ENCODE results near the gene NCBP2L. TPM values are rescaled to one million over a fixed set of nuclear protein-coding genes. Genes with fewer than 3 reads are reported as not detected.
A peak's percentile ranks its signal among the peaks of the same experiment; 100 is the strongest.

Gene NCBP2L
- total RNA-seq = not detected in 2 replicates

GRCh38 chrX:107777536-107777832 lies at the start of gene NCBP2L:
TSS of gene NCBP2L (plus strand) at chrX:107777733. CDS start at chrX:107794221, 16,488 bp downstream.
- Histone ChIP-seq H3K36me3 (ENCODE audit: control insufficient read depth, insufficient read depth, low read length) (no peaks in the 10 kb centered on the region), H3K27me3 (ENCODE audit: control insufficient read depth, insufficient read depth, low read length) (no peaks in the 10 kb centered on the region), H3K4me3 (ENCODE audit: low read depth, low read length) (peak within 1 kb of the TSS; percentile 17)
- DNase-seq (ENCODE audit: low read depth) = no peak
- no peak for TF ChIP-seq CTCF (IDR thresholded peaks at IDR 0.05; ENCODE audit: insufficient read depth, low read length, poor library complexity, severe bottlenecking)

GRCh38 chrX:107728371-107729099 lies 49.0 kb upstream of the NCBP2L start:
- H3K27me3 ChIP-seq (ENCODE audit: control insufficient read depth, insufficient read depth, low read length) = no peaks in the 10 kb centered on the region
- DNase-seq (ENCODE audit: low read depth) = no peak
- TF ChIP-seq CTCF (IDR thresholded peaks at IDR 0.05; ENCODE audit: insufficient read depth, low read length, poor library complexity, severe bottlenecking) = no peak
- H3K4me3 ChIP-seq (ENCODE audit: low read depth, low read length) = no peak overlapping the region
- H3K36me3 ChIP-seq (ENCODE audit: control insufficient read depth, insufficient read depth, low read length) = no peaks in the 10 kb centered on the region

- DNase-seq (ENCODE audit: low read depth) = no peak
- TF ChIP-seq CTCF (IDR thresholded peaks at IDR 0.05; ENCODE audit: insufficient read depth, low read length, poor library complexity, severe bottlenecking) = peak; percentile 10
- Histone ChIP-seq H3K4me3 (ENCODE audit: low read depth, low read length) (no peak overlapping the region), H3K36me3 (ENCODE audit: control insufficient read depth, insufficient read depth, low read length) (no peaks in the 10 kb centered on the region), H3K27me3 (ENCODE audit: control insufficient read depth, insufficient read depth, low read length) (no peaks in the 10 kb centered on the region)
Measured at GRCh38 chrX:107729558-107730297, 47.8 kb upstream of the NCBP2L start.

- Histone ChIP-seq H3K4me3 (ENCODE audit: low read depth, low read length) (no peak overlapping the region), H3K36me3 (ENCODE audit: control insufficient read depth, insufficient read depth, low read length) (no peaks in the 10 kb centered on the region), H3K27me3 (ENCODE audit: control insufficient read depth, insufficient read depth, low read length) (no peaks in the 10 kb centered on the region)
- DNase-seq (ENCODE audit: low read depth) = no peak
- TF ChIP-seq CTCF (IDR thresholded peaks at IDR 0.05; ENCODE audit: insufficient read depth, low read length, poor library complexity, severe bottlenecking) = no peak
Measured at GRCh38 chrX:107730298-107730655, 47.3 kb upstream of the NCBP2L start.

- no peak for TF ChIP-seq CTCF (IDR thresholded peaks at IDR 0.05; ENCODE audit: insufficient read depth, low read length, poor library complexity, severe bottlenecking)
- Histone ChIP-seq H3K4me3 (ENCODE audit: low read depth, low read length) (no peak overlapping the region), H3K36me3 (ENCODE audit: control insufficient read depth, insufficient read depth, low read length) (no peaks in the 10 kb centered on the region), H3K27me3 (ENCODE audit: control insufficient read depth, insufficient read depth, low read length) (no peaks in the 10 kb centered on the region)
- DNase-seq (ENCODE audit: low read depth) = no peak
Measured at GRCh38 chrX:107730991-107731766, 46.4 kb upstream of the NCBP2L start.
